Smooth muscle cell (in vitro differentiated cells): Measurements from ENCODE around the gene CEBPA. TPM values are rescaled to one million over a fixed set of nuclear protein-coding genes. Genes with fewer than 3 reads are reported as not detected.

ENCODE experiments used
- DNase-seq: peaks from one replicate; lab custom pipeline; 2025; ENCODE audit not compliant: unreplicated experiment; lab: John Stamatoyannopoulos, UW
- H2AFZ ChIP-seq: fragments of 200-600 bp; sonication (generic); 2 replicates; pipeline ENCODE4 v1.6.0; 2016; ENCODE audit warnings: antibody characterized with exemption, low read depth, mild to moderate bottlenecking
- H3F3A ChIP-seq: fragments of 200-600 bp; sonication (generic); 2 replicates; pipeline ENCODE4 v1.6.0; 2017; ENCODE audit warnings: antibody characterized with exemption, low read depth
- H3K27ac ChIP-seq: fragments of 200-600 bp; sonication (generic); 2 replicates; pipeline ENCODE4 v1.5.1; 2016; ENCODE audit warnings: low read depth, mild to moderate bottlenecking
- H3K27me3 ChIP-seq: fragments of 200-600 bp; sonication (generic); 2 replicates; pipeline ENCODE4 v1.6.1; 2016; ENCODE audit warnings: low read depth, mild to moderate bottlenecking
- H3K36me3 ChIP-seq: fragments of 200-600 bp; sonication (generic); 2 replicates; pipeline ENCODE4 v1.5.1; 2016; ENCODE audit warnings: low read depth
- H3K4me1 ChIP-seq: fragments of 200-600 bp; sonication (generic); 2 replicates; pipeline ENCODE4 v1.5.1; 2016; ENCODE audit warnings: low read depth
- H3K4me2 ChIP-seq: fragments of 200-600 bp; sonication (generic); 2 replicates; pipeline ENCODE4 v1.6.0; 2016; ENCODE audit warnings: mild to moderate bottlenecking
- H3K4me3 ChIP-seq: fragments of 200-600 bp; sonication (generic); 2 replicates; pipeline ENCODE4 v1.5.1; 2016; ENCODE audit warnings: mild to moderate bottlenecking
- H3K79me2 ChIP-seq: fragments of 200-600 bp; sonication (generic); 2 replicates; pipeline ENCODE4 v1.6.0; 2016; ENCODE audit warnings: low read depth, mild to moderate bottlenecking
- H3K9ac ChIP-seq: fragments of 200-600 bp; sonication (generic); 2 replicates; pipeline ENCODE4 v1.6.0; 2016; ENCODE audit warnings: low read depth
- H3K9me3 ChIP-seq: fragments of 200-600 bp; sonication (generic); replicated peaks from 2 replicates; pipeline ENCODE4 v1.5.1; 2016; ENCODE audit warnings: low read depth
- H4K20me1 ChIP-seq: fragments of 200-600 bp; sonication (generic); 2 replicates; pipeline ENCODE4 v1.6.0; 2016; ENCODE audit warnings: low read depth
- WGBS: methylation state at CpG from one replicate; pipeline ENCODE4 v1.1.7; 2016; ENCODE audit warnings: low lambda C conversion rate; 5-methylcytosine and 5-hydroxymethylcytosine counted together
- polyA plus RNA-seq: library from polyadenylated mRNA; unstranded; fragments of >200 nt; fragmentation: Nextera tagmentation; extraction: Ambion mirVana; gene quantifications from 2 replicates; pipeline ENCODE4 v1.2.1, GENCODE V29; 2016
- total RNA-seq: library from RNA; depleted of rRNA; stranded (reverse); fragments of >200 nt; gene quantifications from 2 replicates; pipeline ENCODE4 v1.2.3, GENCODE V29; 2014
- TF ChIP-seq, protein P1 (sequence below): fragments of 200-600 bp; sonication (generic); IDR thresholded peaks from 2 replicates; pipeline ENCODE4 v1.5.1; 2017; ENCODE audit warnings: borderline replicate concordance, mild to moderate bottlenecking, antibody characterized with exemption; ENCODE audit not compliant: insufficient read depth, poor library complexity, severe bottlenecking

The CEBPA gene
- total and polyA plus RNA-seq, 2 experiments from 2014 or later: 1.2 to 2.1 TPM

DNA sequence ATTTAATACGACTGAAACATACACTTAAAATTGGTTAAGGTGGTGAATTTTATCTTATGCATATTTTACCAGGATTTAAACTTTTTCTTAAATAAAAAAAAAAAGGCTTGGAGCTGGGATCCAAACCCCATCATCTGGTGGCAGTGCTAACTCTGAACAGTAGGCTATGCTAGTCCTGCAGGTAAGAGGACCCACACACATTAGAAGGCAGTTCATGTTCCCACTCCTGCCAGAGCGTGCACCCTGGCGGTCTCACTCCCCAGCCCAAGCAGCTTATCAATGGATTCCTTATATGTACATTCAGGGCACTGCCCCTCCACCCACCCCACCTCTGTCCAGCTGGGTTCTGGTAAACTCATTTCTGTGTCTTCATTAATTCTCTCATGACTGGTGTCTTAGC, 31.3 kb upstream of the CEBPA start:
- TF ChIP-seq, protein P1, sequence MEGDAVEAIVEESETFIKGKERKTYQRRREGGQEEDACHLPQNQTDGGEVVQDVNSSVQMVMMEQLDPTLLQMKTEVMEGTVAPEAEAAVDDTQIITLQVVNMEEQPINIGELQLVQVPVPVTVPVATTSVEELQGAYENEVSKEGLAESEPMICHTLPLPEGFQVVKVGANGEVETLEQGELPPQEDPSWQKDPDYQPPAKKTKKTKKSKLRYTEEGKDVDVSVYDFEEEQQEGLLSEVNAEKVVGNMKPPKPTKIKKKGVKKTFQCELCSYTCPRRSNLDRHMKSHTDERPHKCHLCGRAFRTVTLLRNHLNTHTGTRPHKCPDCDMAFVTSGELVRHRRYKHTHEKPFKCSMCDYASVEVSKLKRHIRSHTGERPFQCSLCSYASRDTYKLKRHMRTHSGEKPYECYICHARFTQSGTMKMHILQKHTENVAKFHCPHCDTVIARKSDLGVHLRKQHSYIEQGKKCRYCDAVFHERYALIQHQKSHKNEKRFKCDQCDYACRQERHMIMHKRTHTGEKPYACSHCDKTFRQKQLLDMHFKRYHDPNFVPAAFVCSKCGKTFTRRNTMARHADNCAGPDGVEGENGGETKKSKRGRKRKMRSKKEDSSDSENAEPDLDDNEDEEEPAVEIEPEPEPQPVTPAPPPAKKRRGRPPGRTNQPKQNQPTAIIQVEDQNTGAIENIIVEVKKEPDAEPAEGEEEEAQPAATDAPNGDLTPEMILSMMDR: no peak
- Histone ChIP-seq H3K27me3 (no peaks in the 10 kb centered on the region), H3K27ac (no peak overlapping the region), H2AFZ (no peak overlapping the region), H3K4me1 (no peaks in the 10 kb centered on the region), H3F3A (no peaks in the 10 kb centered on the region), H3K4me2 (no peak overlapping the region), H3K36me3 (no peaks in the 10 kb centered on the region), H3K4me3 (no peak overlapping the region), H4K20me1 (no peaks in the 10 kb centered on the region), H3K79me2 (no peaks in the 10 kb centered on the region), H3K9me3 (no peaks in the 10 kb centered on the region), H3K9ac (no peak overlapping the region)
- no peak for DNase-seq
- 84% methylated on average over 3 of the region's 3 CpGs for WGBS

DNA sequence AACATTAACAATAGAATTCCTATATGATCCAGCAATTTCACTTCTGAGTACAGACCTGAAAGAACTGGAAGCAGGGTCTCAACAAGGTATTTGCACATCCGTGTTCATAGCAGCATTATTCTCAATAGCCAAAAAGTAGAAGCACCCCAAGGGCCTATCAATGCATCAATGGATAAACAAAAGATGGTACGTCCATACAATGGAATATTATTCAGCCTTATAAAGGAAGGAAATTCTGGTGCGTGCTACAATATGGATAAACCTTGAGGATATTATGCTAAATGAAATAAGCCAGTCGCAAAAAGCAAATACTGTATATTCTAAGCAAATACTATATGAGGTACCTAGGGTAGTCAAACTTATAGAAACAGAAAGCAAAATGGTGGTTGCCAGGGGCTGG, 30.8 kb upstream of the CEBPA start:
- no peak for DNase-seq
- WGBS: 94% methylated on average over 4 of the region's 4 CpGs
- Histone ChIP-seq H3K9ac (no peak overlapping the region), H2AFZ (no peak overlapping the region), H3F3A (no peaks in the 10 kb centered on the region), H3K4me3 (no peak overlapping the region), H3K9me3 (no peaks in the 10 kb centered on the region), H3K27me3 (no peaks in the 10 kb centered on the region), H4K20me1 (no peaks in the 10 kb centered on the region), H3K36me3 (no peaks in the 10 kb centered on the region), H3K4me2 (no peak overlapping the region), H3K4me1 (no peaks in the 10 kb centered on the region), H3K27ac (no peak overlapping the region), H3K79me2 (no peaks in the 10 kb centered on the region)
- TF ChIP-seq, protein P1: no peak

DNA sequence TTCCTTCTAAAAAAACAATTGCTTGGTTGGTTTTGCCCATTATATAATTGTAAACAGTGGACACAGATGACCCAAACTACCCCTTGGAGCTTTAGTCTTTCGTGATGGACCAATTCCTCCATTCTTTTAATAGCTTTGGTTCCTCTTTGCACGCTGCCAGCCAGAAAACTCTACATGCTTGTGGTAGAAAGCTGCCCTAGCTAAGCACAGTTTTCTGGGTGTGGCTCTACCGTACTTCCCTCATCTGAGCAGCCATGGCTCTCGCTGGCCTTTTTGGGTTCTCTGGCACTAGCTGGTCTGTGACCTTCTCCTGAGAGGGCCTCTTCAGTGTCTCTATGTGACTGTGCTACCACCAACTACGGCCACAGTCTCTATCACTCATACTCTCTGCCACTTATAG, 29.9 kb upstream of the CEBPA start:
- 85% methylated on average over 5 of the region's 5 CpGs for WGBS

DNA sequence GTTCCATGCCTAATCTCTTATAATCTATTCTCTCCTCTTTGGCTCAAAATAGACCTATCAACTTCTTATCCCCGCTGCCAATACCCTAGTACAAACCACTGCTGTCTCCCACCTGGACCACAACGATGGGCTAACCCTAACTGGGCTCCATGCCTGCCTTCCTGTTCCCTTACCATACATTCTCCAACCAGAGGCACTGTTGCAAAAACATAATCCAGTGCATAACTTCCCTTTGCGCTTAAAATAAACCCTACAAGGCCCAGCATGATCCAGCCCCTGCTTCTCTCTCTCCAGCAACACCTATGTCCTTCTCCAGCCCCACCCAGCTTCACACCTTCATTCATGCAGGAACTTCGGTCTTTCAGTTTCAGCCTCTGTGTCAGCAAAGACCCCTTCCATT, 27.4 kb upstream of the CEBPA start:
- H3K27ac ChIP-seq: no peak overlapping the region
- 84% methylated on average over 4 of the region's 4 CpGs for WGBS

More for the DNA sequence above, 29.9 kb upstream of the CEBPA start:
- no peak for DNase-seq
- H3K4me1 ChIP-seq: no peaks in the 10 kb centered on the region
- H4K20me1 ChIP-seq: no peaks in the 10 kb centered on the region
- TF ChIP-seq, protein P1: no peak
- no peaks in the 10 kb centered on the region for H3K27me3 ChIP-seq
- no peak overlapping the region for H3K4me3 ChIP-seq
- H3K4me2 ChIP-seq: no peak overlapping the region
- no peak overlapping the region for H2AFZ ChIP-seq
- H3K79me2 ChIP-seq: no peaks in the 10 kb centered on the region
- no peak overlapping the region for H3K27ac ChIP-seq
- no peaks in the 10 kb centered on the region for H3F3A ChIP-seq
- H3K9ac ChIP-seq: no peak overlapping the region
- H3K9me3 ChIP-seq: no peaks in the 10 kb centered on the region
- H3K36me3 ChIP-seq: no peaks in the 10 kb centered on the region

More for the DNA sequence above, 27.4 kb upstream of the CEBPA start:
- Histone ChIP-seq H3K27me3 (no peaks in the 10 kb centered on the region), H3K4me3 (no peak overlapping the region), H3K9ac (no peak overlapping the region), H2AFZ (no peak overlapping the region), H3F3A (no peaks in the 10 kb centered on the region), H4K20me1 (no peaks in the 10 kb centered on the region), H3K36me3 (no peaks in the 10 kb centered on the region), H3K4me2 (no peak overlapping the region), H3K79me2 (no peaks in the 10 kb centered on the region), H3K9me3 (peaks cover 4% of the 10 kb centered on the region), H3K4me1 (no peaks in the 10 kb centered on the region)
- no peak for DNase-seq
- TF ChIP-seq, protein P1: no peak
